Gastroesophageal sphincter (tissue), 3 donors: ENCODE measurements around the gene SLC44A1.

ENCODE experiments used
- POLR2A ChIP-seq, 2 donors: fragments of 450-650 bp; IDR thresholded peaks; one replicate each; pipeline ENCODE4 v1.6.1; 2017; ENCODE audit warnings: antibody characterized with exemption in 2 of 2, mild to moderate bottlenecking in 2 of 2, moderate library complexity in 1 of 2
- TF ChIP-seq, protein P1 (sequence below), 4 experiments: fragments of 200-600 bp in 2 of 4; fragments of 450-650 bp in 2 of 4; sonication (generic) in 1 of 4; IDR thresholded peaks; one replicate each; pipeline ENCODE4 v1.5.1; 2017 to 2019; ENCODE audit warnings: antibody characterized with exemption in 4 of 4, mild to moderate bottlenecking in 2 of 4, moderate library complexity in 2 of 4

DNA sequence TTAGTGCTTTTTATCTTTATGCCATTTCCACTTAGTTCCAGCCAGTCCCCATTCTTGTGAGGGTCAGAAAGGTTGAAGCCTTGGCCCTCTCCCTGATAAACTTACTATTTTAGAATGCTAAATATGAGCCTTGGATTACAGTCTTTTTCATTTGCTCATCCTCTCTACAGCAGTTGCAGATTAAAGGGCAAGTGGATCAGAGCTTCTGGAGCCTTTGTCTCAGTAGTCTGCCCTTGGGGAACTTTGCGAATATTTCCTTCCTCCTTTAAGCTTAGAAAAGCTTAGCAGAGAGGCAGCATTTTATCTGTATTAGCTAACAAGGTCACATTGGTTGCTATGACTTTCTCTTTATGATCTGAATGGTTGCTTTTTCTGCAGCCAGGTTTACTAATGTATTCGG is 214.9 kb downstream of the SLC44A1 start:
- TF ChIP-seq, protein P1, sequence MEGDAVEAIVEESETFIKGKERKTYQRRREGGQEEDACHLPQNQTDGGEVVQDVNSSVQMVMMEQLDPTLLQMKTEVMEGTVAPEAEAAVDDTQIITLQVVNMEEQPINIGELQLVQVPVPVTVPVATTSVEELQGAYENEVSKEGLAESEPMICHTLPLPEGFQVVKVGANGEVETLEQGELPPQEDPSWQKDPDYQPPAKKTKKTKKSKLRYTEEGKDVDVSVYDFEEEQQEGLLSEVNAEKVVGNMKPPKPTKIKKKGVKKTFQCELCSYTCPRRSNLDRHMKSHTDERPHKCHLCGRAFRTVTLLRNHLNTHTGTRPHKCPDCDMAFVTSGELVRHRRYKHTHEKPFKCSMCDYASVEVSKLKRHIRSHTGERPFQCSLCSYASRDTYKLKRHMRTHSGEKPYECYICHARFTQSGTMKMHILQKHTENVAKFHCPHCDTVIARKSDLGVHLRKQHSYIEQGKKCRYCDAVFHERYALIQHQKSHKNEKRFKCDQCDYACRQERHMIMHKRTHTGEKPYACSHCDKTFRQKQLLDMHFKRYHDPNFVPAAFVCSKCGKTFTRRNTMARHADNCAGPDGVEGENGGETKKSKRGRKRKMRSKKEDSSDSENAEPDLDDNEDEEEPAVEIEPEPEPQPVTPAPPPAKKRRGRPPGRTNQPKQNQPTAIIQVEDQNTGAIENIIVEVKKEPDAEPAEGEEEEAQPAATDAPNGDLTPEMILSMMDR (IDR thresholded peaks at IDR 0.05): no peak
- TF ChIP-seq POLR2A (IDR thresholded peaks at IDR 0.05): no peak
